ENCODE results near the gene PACS1.

DNA sequence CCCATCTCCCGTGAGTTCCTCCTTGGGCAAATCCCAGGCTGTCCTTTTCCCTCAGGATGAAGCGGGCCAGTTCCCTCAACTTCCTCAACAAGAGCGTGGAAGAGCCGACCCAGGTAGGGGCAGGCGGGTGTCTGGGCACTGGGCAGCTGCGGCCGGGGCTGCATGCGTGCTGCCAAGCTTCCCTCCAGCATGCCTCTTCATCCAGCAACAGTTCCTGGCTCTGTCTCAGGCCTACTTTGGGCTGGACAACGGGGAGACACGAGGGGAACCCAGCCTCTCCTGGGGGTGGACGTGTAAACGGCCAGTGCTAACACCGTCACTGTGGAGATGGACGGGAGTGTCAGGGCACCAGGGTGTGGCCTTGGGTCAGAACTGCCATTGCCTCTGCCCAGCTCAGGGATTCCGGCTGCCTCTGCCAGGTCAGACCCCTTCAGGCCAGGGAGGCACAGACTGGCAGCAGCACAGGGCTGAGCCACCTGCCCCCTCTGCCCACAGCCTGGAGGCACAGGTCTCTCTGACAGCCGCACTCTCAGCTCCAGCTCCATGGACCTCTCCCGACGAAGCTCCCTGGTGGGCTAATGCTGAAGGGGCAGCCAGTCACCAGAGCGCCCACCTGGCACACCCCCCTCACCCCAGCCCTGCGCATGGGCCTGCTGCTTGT is 196.4 kb downstream of the PACS1 start:
- TF ChIP-seq POLR2A (IDR thresholded peaks at IDR 0.05) (no peak), EP300 (IDR thresholded peaks at IDR 0.05) (no peak)
- TF ChIP-seq, protein P1, sequence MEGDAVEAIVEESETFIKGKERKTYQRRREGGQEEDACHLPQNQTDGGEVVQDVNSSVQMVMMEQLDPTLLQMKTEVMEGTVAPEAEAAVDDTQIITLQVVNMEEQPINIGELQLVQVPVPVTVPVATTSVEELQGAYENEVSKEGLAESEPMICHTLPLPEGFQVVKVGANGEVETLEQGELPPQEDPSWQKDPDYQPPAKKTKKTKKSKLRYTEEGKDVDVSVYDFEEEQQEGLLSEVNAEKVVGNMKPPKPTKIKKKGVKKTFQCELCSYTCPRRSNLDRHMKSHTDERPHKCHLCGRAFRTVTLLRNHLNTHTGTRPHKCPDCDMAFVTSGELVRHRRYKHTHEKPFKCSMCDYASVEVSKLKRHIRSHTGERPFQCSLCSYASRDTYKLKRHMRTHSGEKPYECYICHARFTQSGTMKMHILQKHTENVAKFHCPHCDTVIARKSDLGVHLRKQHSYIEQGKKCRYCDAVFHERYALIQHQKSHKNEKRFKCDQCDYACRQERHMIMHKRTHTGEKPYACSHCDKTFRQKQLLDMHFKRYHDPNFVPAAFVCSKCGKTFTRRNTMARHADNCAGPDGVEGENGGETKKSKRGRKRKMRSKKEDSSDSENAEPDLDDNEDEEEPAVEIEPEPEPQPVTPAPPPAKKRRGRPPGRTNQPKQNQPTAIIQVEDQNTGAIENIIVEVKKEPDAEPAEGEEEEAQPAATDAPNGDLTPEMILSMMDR (IDR thresholded peaks at IDR 0.05): no peak
